ENCODE results near the gene ATP2A3. TPM values are rescaled to one million over a fixed set of nuclear protein-coding genes. Genes with fewer than 3 reads are reported as not detected.

Gene ATP2A3
- total RNA-seq, 4 donors from 2014 or later, result 78.6 to 231 (median 112) TPM

DNA sequence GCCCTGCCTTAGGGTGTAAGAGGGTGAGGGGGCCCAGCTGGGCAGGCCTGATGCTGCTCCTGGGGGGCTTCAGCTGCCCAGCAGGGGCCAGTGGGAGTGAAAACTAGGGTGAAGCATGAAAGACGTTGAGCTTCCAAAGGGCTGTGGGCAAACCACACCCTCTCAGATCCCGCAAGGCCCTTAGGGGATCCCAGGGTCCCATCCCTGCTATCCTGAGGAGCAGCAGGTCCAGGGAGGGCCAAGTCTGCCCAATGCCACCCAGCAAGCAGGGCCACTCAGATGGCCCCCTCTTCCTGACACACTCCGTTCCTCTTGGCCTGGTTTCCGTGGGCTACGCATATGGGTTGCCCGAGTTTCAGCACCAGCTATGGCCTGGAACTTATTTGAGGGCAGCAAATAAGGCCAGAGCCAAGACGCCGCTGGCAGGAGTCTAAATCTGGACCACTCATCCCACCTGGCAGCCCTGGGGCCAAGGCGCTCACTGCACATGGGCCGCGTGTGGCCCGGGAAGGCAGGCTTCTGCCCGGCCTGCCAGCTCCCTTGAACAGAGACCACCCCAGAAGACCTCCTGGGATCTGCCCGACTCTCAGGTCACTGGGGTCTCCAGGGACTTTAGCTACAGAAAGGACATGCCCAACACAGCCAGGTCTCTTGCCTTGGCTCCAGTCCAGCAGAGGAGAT is 4.2 kb downstream of the ATP2A3 start:
- no peak for TF ChIP-seq POLR2A (IDR thresholded peaks at IDR 0.05)
- TF ChIP-seq, protein P1, sequence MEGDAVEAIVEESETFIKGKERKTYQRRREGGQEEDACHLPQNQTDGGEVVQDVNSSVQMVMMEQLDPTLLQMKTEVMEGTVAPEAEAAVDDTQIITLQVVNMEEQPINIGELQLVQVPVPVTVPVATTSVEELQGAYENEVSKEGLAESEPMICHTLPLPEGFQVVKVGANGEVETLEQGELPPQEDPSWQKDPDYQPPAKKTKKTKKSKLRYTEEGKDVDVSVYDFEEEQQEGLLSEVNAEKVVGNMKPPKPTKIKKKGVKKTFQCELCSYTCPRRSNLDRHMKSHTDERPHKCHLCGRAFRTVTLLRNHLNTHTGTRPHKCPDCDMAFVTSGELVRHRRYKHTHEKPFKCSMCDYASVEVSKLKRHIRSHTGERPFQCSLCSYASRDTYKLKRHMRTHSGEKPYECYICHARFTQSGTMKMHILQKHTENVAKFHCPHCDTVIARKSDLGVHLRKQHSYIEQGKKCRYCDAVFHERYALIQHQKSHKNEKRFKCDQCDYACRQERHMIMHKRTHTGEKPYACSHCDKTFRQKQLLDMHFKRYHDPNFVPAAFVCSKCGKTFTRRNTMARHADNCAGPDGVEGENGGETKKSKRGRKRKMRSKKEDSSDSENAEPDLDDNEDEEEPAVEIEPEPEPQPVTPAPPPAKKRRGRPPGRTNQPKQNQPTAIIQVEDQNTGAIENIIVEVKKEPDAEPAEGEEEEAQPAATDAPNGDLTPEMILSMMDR (IDR thresholded peaks at IDR 0.05), result no peak
- H3K27me3 ChIP-seq, result no peaks in the 10 kb centered on the region
- H3K27ac ChIP-seq, result peak overlapping the region; percentile 57 to 99 (median 72)
- no peak for DNase-seq
- no peaks in the 10 kb centered on the region for H3K9me3 ChIP-seq
- H3K36me3 ChIP-seq, result peaks cover 0 to 10% (median 0%) of the 10 kb centered on the region in 3 donors
- peak overlapping the region in 1 of 4 donors; percentile 15 for H3K4me3 ChIP-seq
- peaks cover 0 to 61% (median 43%) of the 10 kb centered on the region in 4 donors for H3K4me1 ChIP-seq

DNA sequence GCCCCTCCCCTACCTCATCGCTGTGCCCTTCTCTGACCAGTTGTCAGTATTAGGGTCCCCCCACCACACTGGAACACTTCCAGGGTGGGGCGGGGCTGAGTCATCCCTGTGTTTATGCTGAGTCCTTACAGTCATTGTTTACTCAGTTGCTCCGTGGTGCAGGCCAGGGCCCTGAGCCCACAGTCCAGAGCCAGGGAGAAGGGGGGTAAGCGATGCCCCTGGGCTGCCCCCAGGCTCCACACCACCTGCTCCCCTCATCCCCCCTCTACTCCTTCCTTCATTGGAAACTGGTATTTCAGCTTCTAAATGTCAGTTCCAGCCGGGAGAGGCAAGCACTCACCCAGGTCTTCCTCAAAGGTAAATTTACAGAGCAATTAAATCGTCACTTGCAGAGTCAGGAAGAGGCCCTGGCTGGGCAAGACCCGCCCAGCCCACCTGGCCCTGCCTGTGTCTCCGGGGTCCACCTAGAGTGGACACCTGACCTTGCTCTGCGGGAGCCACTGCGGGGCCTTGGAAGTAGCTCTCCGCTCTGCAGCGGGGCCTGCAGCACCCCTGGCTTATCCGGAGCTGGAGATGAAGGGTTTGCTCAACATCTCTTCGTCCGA is 4.8 kb downstream of the ATP2A3 start:
- peak in 2 of 3 donors; percentile 70 to 79 for DNase-seq
- Histone ChIP-seq H3K27ac (peak overlapping the region; percentile 57 to 99 (median 72)), H3K36me3 (peaks cover 0 to 10% (median 0%) of the 10 kb centered on the region in 3 donors), H3K9me3 (no peaks in the 10 kb centered on the region), H3K4me1 (peaks cover 0 to 59% (median 43%) of the 10 kb centered on the region in 4 donors), H3K27me3 (no peaks in the 10 kb centered on the region), H3K4me3 (peak overlapping the region in 1 of 4 donors; percentile 15)
- TF ChIP-seq POLR2A (IDR thresholded peaks at IDR 0.05), result no peak
- TF ChIP-seq, protein P1 (IDR thresholded peaks at IDR 0.05), result no peak

DNA sequence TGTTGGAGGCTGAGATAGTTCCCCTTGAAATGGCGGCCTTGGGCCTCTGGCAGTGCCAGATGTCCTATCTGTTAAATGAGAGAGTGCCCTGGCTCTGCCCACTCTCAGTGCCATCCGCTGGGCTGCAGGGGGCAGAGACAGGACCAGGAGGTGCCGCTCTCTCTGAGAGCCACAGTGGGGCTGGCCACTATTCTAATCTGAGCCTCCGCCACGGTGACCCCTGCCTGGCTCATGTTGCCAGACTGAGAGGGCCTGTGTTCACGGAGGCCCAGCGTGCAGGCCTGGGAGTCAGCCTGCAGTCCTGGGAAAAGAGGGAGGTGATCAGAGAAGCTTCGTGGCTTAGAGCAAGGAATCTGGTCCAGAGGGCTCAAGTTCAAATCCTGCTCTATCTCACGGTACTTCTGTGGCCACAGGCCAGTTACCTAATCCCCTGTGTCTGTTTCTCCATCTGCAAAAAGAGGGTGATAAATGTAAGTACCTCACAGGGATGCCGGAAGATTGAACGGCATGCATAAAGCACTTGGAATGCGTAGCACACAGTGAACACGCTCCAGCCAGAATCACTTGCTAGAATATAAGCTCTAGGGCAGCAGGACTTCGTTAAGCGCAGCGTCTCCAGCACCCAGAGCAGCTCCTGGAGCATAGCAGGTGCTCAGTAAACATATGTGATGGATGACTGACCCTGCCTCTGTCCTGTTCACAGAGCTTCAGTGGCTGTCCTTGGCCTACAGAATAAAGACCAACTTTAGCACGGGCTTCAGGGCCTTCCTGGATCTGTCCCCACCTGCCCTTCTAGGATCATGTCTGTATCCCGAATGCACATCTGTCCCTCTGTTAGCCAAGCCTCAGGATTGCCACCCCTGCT is 6.3 kb downstream of the ATP2A3 start:
- Histone ChIP-seq H3K4me1 (peaks cover 0 to 53% (median 42%) of the 10 kb centered on the region in 4 donors), H3K36me3 (peaks cover 0 to 10% (median 0%) of the 10 kb centered on the region in 3 donors), H3K27me3 (no peaks in the 10 kb centered on the region), H3K4me3 (no peak overlapping the region), H3K27ac (peak overlapping the region in 1 of 4 donors; percentile 4), H3K9me3 (no peaks in the 10 kb centered on the region)
- TF ChIP-seq POLR2A (IDR thresholded peaks at IDR 0.05), result no peak
- TF ChIP-seq, protein P1 (IDR thresholded peaks at IDR 0.05), result no peak
- no peak for DNase-seq

DNA sequence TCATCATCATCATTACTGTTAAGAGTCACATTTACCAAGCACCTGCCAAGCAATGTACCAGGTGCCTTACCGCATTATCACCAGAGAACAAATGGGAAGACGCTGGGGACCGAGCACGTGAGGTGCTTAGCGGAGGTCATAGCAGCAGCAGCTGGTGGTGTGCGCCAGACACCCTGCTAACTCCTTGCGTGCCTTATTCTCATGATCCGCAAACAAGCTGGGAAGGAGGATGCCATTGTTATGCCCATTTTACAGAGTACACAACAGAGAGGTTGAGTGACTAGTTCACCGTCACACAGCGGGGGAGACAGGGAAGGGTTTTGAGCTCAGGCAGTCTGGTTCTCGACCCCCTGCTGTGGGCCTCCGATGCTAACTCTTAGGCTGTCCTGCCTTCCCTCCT is 7.3 kb downstream of the ATP2A3 start:
- Histone ChIP-seq H3K27me3 (no peaks in the 10 kb centered on the region), H3K4me3 (no peak overlapping the region), H3K9me3 (no peaks in the 10 kb centered on the region), H3K4me1 (peaks cover 0 to 45% (median 34%) of the 10 kb centered on the region in 4 donors), H3K27ac (peak overlapping the region in 2 of 4 donors; percentile 7 to 38), H3K36me3 (peaks cover 0 to 10% (median 0%) of the 10 kb centered on the region in 3 donors)
- TF ChIP-seq, protein P1 (IDR thresholded peaks at IDR 0.05), result no peak
- TF ChIP-seq POLR2A (IDR thresholded peaks at IDR 0.05), result no peak
- DNase-seq, result no peak

DNA sequence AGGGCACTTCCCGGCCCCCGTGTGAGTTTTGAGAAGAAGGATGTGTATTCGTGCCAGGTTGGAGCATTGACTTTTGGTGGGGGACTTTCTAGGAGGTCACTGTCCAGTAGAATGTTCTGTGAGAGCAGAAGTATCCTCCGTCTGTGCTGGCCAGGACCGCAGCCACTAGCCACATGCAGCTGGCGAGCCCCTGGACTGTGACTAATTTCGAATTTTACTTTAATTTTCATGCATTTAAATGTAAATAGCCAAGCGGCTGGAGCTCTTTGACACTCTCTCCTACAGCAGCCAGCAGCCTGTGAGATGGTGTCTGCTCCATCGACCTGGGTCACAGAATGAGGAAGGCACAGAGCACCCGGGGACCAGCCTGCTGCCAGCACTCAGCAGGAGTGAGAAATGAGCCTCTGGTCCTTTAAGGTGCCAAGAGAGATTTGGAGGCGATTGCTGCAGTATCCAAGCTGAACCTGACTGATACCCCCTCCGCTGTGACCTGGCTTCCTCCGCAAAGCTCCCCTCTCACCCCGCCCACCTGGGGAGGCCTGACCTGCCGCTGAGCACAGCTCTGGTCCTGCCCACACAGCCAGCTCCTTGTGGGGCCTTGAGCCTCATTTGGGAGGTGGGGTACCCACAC is 7.8 kb downstream of the ATP2A3 start:
- Histone ChIP-seq H3K4me1 (peaks cover 0 to 39% (median 30%) of the 10 kb centered on the region in 4 donors), H3K27me3 (no peaks in the 10 kb centered on the region), H3K27ac (peak overlapping the region in 2 of 4 donors; percentile 7 to 38), H3K36me3 (peaks cover 0 to 10% (median 0%) of the 10 kb centered on the region in 3 donors), H3K4me3 (no peak overlapping the region), H3K9me3 (no peaks in the 10 kb centered on the region)
- TF ChIP-seq, protein P1 (IDR thresholded peaks at IDR 0.05), result no peak
- TF ChIP-seq POLR2A (IDR thresholded peaks at IDR 0.05), result no peak
- no peak for DNase-seq
